ENCODE data around the gene LTN1. TPM values are rescaled to one million over a fixed set of nuclear protein-coding genes. Genes with fewer than 3 reads are reported as not detected.

The LTN1 gene
- total RNA-seq (2022) (15.4 and 16.7 TPM in 2 replicates), Bru-seq, nascent RNA (percentile 78 among the genes with signal in this experiment), BruChase-seq, experiment 1, labeled RNA remaining after a 6-hour chase (percentile 74 among the genes with signal in this experiment), BruChase-seq, experiment 2, labeled RNA remaining after a 2-hour chase (percentile 73 among the genes with signal in this experiment)
- long read RNA-seq, full-length matches to known transcripts, result 4 of 5 reads
- long read RNA-seq, partial matches to known transcripts, result 0 of 5 reads
- long read RNA-seq, other reads (novel, unspliced or antisense), result 1 of 5 reads

GRCh38 chr21:28992526-28993292 is at the start of gene LTN1:
TSS of gene LTN1 (minus strand) at chr21:28992877. CDS start at chr21:28992805, 72 bp downstream.
- H3K27ac Mint-ChIP-seq (ENCODE audit: unreplicated experiment), result peak within 1 kb of the TSS; percentile 77
- H3K9me3 Mint-ChIP-seq (ENCODE audit: low read depth, unreplicated experiment), result no peaks in the 10 kb centered on the region
- peaks cover 22% of the 10 kb centered on the region for H3K36me3 Mint-ChIP-seq (ENCODE audit: insufficient read depth, unreplicated experiment)
- intact Hi-C loops (cut with micrococcal nuclease; ENCODE audit: unreplicated experiment), result no loop called here
- H3K4me3 Mint-ChIP-seq (ENCODE audit: low read depth, unreplicated experiment), result peak within 1 kb of the TSS; percentile 99
- H3K4me1 Mint-ChIP-seq (ENCODE audit: low read depth, unreplicated experiment), result peaks cover 23% of the 10 kb centered on the region
- no TSS peak for BruUV-seq (replicated peaks)
- CTCF ChIA-PET, result interaction anchor here (0.6 to 0.9 kb wide), 2 partner anchors 32 to 625 kb away, joined by 3 to 7 read pairs; partner anchors contain the start of gene USP16
- no peaks in the 10 kb centered on the region for H3K27me3 Mint-ChIP-seq (ENCODE audit: unreplicated experiment)
- no peak for TF ChIP-seq CTCF (IDR thresholded peaks at IDR 0.05; ENCODE audit: unreplicated experiment)
- peak; percentile 95 for DNase-seq

GRCh38 chr21:29034678-29035077 is 42.0 kb upstream of the LTN1 start:
- no peaks in the 10 kb centered on the region for H3K27me3 Mint-ChIP-seq (ENCODE audit: unreplicated experiment)
- no peaks in the 10 kb centered on the region for H3K9me3 Mint-ChIP-seq (ENCODE audit: low read depth, unreplicated experiment)
- CTCF ChIA-PET, result no interaction called here
- H3K36me3 Mint-ChIP-seq (ENCODE audit: insufficient read depth, unreplicated experiment), result peaks cover 11% of the 10 kb centered on the region
- TF ChIP-seq CTCF (IDR thresholded peaks at IDR 0.05; ENCODE audit: unreplicated experiment), result no peak
- no peaks in the 10 kb centered on the region for H3K4me1 Mint-ChIP-seq (ENCODE audit: low read depth, unreplicated experiment)
- BruUV-seq (replicated peaks), result no TSS peak
- intact Hi-C loops (cut with micrococcal nuclease; ENCODE audit: unreplicated experiment), result no loop called here
- no peak overlapping the region for H3K27ac Mint-ChIP-seq (ENCODE audit: unreplicated experiment)
- no peak for DNase-seq
- H3K4me3 Mint-ChIP-seq (ENCODE audit: low read depth, unreplicated experiment), result no peak overlapping the region

- no TSS peak for BruUV-seq (replicated peaks)
- intact Hi-C loops (cut with micrococcal nuclease; ENCODE audit: unreplicated experiment), result no loop called here
- TF ChIP-seq CTCF (IDR thresholded peaks at IDR 0.05; ENCODE audit: unreplicated experiment), result no peak
- no peaks in the 10 kb centered on the region for H3K27me3 Mint-ChIP-seq (ENCODE audit: unreplicated experiment)
- H3K4me1 Mint-ChIP-seq (ENCODE audit: low read depth, unreplicated experiment), result no peaks in the 10 kb centered on the region
- no peaks in the 10 kb centered on the region for H3K9me3 Mint-ChIP-seq (ENCODE audit: low read depth, unreplicated experiment)
- no peak for DNase-seq
- no peak overlapping the region for H3K4me3 Mint-ChIP-seq (ENCODE audit: low read depth, unreplicated experiment)
- CTCF ChIA-PET, result no interaction called here
- H3K27ac Mint-ChIP-seq (ENCODE audit: unreplicated experiment), result no peak overlapping the region
- H3K36me3 Mint-ChIP-seq (ENCODE audit: insufficient read depth, unreplicated experiment), result peaks cover 11% of the 10 kb centered on the region
Observed at GRCh38 chr21:29033871-29034270, 41.2 kb upstream of the LTN1 start.

- BruUV-seq (replicated peaks), result no TSS peak
- no peak for TF ChIP-seq CTCF (IDR thresholded peaks at IDR 0.05; ENCODE audit: unreplicated experiment)
- no peaks in the 10 kb centered on the region for H3K27me3 Mint-ChIP-seq (ENCODE audit: unreplicated experiment)
- CTCF ChIA-PET, result no interaction called here
- peaks cover 14% of the 10 kb centered on the region for H3K36me3 Mint-ChIP-seq (ENCODE audit: insufficient read depth, unreplicated experiment)
- DNase-seq, result no peak
- no peaks in the 10 kb centered on the region for H3K4me1 Mint-ChIP-seq (ENCODE audit: low read depth, unreplicated experiment)
- no peaks in the 10 kb centered on the region for H3K9me3 Mint-ChIP-seq (ENCODE audit: low read depth, unreplicated experiment)
- no peak overlapping the region for H3K27ac Mint-ChIP-seq (ENCODE audit: unreplicated experiment)
- intact Hi-C loops (cut with micrococcal nuclease; ENCODE audit: unreplicated experiment), result no loop called here
- H3K4me3 Mint-ChIP-seq (ENCODE audit: low read depth, unreplicated experiment), result no peak overlapping the region
Observed at GRCh38 chr21:29033301-29033700, 40.6 kb upstream of the LTN1 start.
